ENCODE data around the gene TCERG1. TPM values are rescaled to one million over a fixed set of nuclear protein-coding genes. Genes with fewer than 3 reads are reported as not detected.

Gene TCERG1
- total RNA-seq, 1 donor from 2014 or later: 47.5 TPM

DNA sequence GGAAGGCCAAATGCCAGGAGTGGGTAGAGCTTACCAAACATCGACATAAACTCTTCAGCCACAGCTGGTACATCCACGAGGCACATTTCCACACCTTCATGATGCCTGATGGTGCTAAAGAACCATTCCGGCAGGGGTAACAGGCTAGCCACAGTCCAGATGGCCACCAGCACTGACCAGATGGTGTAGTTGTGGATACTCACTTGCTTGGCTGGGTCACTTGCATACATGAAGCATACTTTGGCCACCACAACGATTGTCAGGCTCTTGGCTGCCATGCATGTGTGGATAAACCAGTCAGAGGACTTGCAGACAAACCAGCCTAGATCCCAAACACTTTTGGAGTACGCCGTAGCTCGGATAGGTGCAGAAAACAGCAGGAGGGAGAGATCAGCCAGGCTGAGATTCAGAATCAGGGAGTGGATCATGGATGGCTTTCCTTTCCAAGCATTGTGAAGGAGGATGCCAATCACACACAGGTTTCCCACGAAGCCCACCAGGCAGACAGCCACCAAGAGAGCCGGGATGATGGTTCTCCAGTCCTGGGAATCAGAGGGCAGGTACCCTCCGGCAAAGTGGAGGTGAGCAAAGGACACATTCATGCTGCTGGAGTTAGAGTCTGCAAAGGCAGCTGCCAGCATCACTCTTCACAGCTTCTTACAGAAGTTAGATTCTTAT is 68.5 kb downstream of the TCERG1 start:
- Histone ChIP-seq H3K36me3 (ENCODE audit: control insufficient read depth in 3 of 3, insufficient read depth in 3 of 3, low read length in 3 of 3) (peaks cover 5 to 10% (median 7%) of the 10 kb centered on the region in 3 donors), H3K9ac (ENCODE audit: low read depth in 1 of 3, low read length in 3 of 3) (no peak overlapping the region), H3K4me1 (ENCODE audit: control insufficient read depth in 3 of 3, insufficient read depth in 3 of 3, low read length in 3 of 3) (no peaks in the 10 kb centered on the region), H3K9me3 (ENCODE audit: control insufficient read depth in 3 of 3, low read length in 3 of 3) (no peaks in the 10 kb centered on the region), H3K27me3 (ENCODE audit: control insufficient read depth in 3 of 3, insufficient read depth in 3 of 3, low read length in 3 of 3) (no peaks in the 10 kb centered on the region), H3K27ac (ENCODE audit: low read depth, low read length) (no peak overlapping the region), H3K4me3 (ENCODE audit: low read length in 3 of 3) (no peak overlapping the region)

DNA sequence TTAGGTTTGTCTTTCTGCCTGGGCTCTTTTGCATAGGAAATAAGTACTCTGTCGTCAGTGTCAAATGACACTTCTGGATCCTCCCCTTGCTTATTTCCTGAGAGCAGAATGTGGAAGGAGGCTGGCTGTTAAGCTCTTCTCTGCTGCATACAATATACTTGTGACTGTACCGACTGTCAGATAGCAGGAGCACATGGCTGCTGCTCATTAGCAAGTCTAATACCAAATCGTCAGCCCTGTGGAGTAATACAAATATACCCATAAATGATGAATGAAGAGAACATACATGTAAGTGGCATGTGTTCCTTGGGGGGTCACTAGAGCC is 69.0 kb downstream of the TCERG1 start, which contains the start of gene GPR151:
TSS of gene GPR151 (minus strand) at position 40 of the 325 bp plus-strand sequence. CDS start 77 bp downstream, outside the sequence.
- no peak within 1 kb of the TSS for H3K27ac ChIP-seq (ENCODE audit: low read depth, low read length)
- H3K9ac ChIP-seq (ENCODE audit: low read depth in 1 of 3, low read length in 3 of 3): no peak within 1 kb of the TSS
- no peak within 1 kb of the TSS for H3K4me3 ChIP-seq (ENCODE audit: low read length in 3 of 3)
- no peaks in the 10 kb centered on the region for H3K27me3 ChIP-seq (ENCODE audit: control insufficient read depth in 3 of 3, insufficient read depth in 3 of 3, low read length in 3 of 3)
- peaks cover 2 to 5% (median 5%) of the 10 kb centered on the region in 3 donors for H3K36me3 ChIP-seq (ENCODE audit: control insufficient read depth in 3 of 3, insufficient read depth in 3 of 3, low read length in 3 of 3)
- H3K4me1 ChIP-seq (ENCODE audit: control insufficient read depth in 3 of 3, insufficient read depth in 3 of 3, low read length in 3 of 3): no peaks in the 10 kb centered on the region
- no peaks in the 10 kb centered on the region for H3K9me3 ChIP-seq (ENCODE audit: control insufficient read depth in 3 of 3, low read length in 3 of 3)

DNA sequence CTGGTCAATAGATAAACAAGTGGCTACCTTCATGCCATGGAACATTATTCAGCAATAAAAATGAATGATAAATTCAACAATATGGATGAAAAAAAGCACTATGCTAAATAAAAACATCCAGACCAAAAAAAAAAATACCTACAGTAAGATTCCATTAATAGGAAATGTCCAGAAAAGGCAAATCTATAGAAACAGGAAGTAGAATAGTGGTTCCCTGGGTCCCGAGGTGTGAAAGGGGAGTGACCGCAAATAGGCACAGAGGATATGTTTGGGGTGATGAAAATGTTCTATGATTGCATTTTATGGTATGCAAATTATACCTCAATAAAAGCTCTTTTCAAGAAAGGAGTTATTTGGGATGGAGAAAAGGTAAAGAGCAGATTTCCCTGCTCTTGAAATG is 72.4 kb downstream of the TCERG1 start:
- H3K9me3 ChIP-seq (ENCODE audit: control insufficient read depth in 3 of 3, low read length in 3 of 3): no peaks in the 10 kb centered on the region
- no peak overlapping the region for H3K27ac ChIP-seq (ENCODE audit: low read depth, low read length)
- no peak overlapping the region for H3K9ac ChIP-seq (ENCODE audit: low read depth in 1 of 3, low read length in 3 of 3)
- H3K4me1 ChIP-seq (ENCODE audit: control insufficient read depth in 3 of 3, insufficient read depth in 3 of 3, low read length in 3 of 3): no peaks in the 10 kb centered on the region
- no peaks in the 10 kb centered on the region for H3K36me3 ChIP-seq (ENCODE audit: control insufficient read depth in 3 of 3, insufficient read depth in 3 of 3, low read length in 3 of 3)
- H3K4me3 ChIP-seq (ENCODE audit: low read length in 3 of 3): no peak overlapping the region
- no peaks in the 10 kb centered on the region for H3K27me3 ChIP-seq (ENCODE audit: control insufficient read depth in 3 of 3, insufficient read depth in 3 of 3, low read length in 3 of 3)

DNA sequence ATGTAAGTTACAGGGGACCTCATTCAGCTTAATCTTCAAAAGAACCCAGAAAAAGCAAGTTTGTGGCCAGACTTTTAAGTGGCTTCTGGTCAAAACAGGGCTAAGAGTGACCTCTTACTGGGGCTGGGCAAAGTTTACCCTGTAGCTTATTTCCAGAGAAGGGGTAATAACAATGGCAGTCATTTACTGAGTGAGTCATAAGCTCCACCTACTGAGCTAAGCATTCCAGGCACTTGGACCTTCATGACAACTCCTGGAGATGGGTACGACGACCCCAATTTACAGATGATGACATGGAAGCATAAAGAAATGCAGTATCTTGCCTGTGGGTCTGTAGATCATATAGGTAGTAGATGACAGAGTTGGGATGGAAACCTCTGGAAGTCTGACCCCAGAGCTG is 73.6 kb downstream of the TCERG1 start:
- Histone ChIP-seq H3K36me3 (ENCODE audit: control insufficient read depth in 3 of 3, insufficient read depth in 3 of 3, low read length in 3 of 3) (no peaks in the 10 kb centered on the region), H3K27me3 (ENCODE audit: control insufficient read depth in 3 of 3, insufficient read depth in 3 of 3, low read length in 3 of 3) (no peaks in the 10 kb centered on the region), H3K4me1 (ENCODE audit: control insufficient read depth in 3 of 3, insufficient read depth in 3 of 3, low read length in 3 of 3) (no peaks in the 10 kb centered on the region)

DNA sequence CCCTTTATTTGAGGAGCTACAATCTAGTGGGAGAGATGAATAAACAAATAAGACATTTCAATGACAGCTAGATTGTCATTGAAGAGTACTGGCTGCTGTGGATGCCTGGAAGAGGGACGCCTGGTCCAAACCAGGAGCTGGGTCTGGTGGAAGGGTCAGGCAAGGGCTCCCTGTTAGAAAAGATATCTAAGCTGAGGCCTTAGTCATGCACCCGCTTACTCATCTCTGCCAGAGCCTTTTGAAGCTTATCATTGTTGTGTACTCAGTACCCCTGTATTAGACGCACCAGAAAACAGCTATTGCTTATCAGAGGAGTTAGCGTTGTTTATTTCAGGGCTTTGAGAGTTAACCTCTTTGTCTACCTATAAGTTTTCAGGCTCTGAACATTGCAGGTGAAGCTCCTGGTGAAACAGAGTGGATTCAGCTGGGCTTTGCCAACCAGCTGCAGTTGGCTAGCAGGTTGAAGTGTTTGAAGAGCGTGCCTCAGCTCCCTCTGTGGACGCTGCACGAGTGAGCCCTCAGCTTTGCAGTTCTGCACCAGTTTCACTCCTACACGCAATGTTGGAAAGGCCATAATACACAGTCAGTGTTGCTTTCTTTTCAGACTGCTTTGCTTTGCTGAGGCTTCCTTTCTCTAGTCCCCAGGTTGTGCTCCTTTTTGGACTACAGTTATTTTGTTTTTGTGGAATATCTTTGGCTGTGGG is 74.4 kb downstream of the TCERG1 start:
- no peaks in the 10 kb centered on the region for H3K9me3 ChIP-seq (ENCODE audit: control insufficient read depth in 3 of 3, low read length in 3 of 3)
- no peak overlapping the region for H3K27ac ChIP-seq (ENCODE audit: low read depth, low read length)
- no peaks in the 10 kb centered on the region for H3K27me3 ChIP-seq (ENCODE audit: control insufficient read depth in 3 of 3, insufficient read depth in 3 of 3, low read length in 3 of 3)
- H3K36me3 ChIP-seq (ENCODE audit: control insufficient read depth in 3 of 3, insufficient read depth in 3 of 3, low read length in 3 of 3): no peaks in the 10 kb centered on the region
- H3K9ac ChIP-seq (ENCODE audit: low read depth in 1 of 3, low read length in 3 of 3): no peak overlapping the region
- no peaks in the 10 kb centered on the region for H3K4me1 ChIP-seq (ENCODE audit: control insufficient read depth in 3 of 3, insufficient read depth in 3 of 3, low read length in 3 of 3)
- H3K4me3 ChIP-seq (ENCODE audit: low read length in 3 of 3): no peak overlapping the region

More for the DNA sequence above, 73.6 kb downstream of the TCERG1 start:
- Histone ChIP-seq H3K4me3 (ENCODE audit: low read length in 3 of 3) (no peak overlapping the region), H3K9me3 (ENCODE audit: control insufficient read depth in 3 of 3, low read length in 3 of 3) (no peaks in the 10 kb centered on the region), H3K9ac (ENCODE audit: low read depth in 1 of 3, low read length in 3 of 3) (no peak overlapping the region), H3K27ac (ENCODE audit: low read depth, low read length) (no peak overlapping the region)

DNA sequence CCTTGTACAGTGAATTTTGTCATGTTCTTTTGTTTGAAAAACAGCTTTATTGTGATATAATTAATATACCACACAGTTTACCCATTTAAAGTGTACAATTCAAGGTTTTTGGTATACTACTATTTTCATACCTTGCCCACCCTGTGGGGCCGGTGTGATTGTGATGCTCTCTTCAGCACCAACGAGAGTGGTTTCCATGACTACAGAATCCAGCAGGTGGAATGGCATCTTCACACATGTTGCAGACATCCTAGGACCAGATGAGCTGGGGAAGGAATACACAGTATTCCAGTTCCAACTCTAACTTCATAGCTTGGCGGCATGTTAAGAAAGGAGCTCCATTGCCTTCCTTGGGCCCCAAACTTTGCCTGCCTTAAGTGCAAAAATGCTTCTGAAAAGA is 76.6 kb downstream of the TCERG1 start:
- Histone ChIP-seq H3K4me3 (ENCODE audit: low read length in 3 of 3) (no peak overlapping the region), H3K9ac (ENCODE audit: low read depth in 1 of 3, low read length in 3 of 3) (no peak overlapping the region), H3K9me3 (ENCODE audit: control insufficient read depth in 3 of 3, low read length in 3 of 3) (no peaks in the 10 kb centered on the region), H3K27me3 (ENCODE audit: control insufficient read depth in 3 of 3, insufficient read depth in 3 of 3, low read length in 3 of 3) (no peaks in the 10 kb centered on the region), H3K4me1 (ENCODE audit: control insufficient read depth in 3 of 3, insufficient read depth in 3 of 3, low read length in 3 of 3) (no peaks in the 10 kb centered on the region), H3K36me3 (ENCODE audit: control insufficient read depth in 3 of 3, insufficient read depth in 3 of 3, low read length in 3 of 3) (no peaks in the 10 kb centered on the region), H3K27ac (ENCODE audit: low read depth, low read length) (no peak overlapping the region)

DNA sequence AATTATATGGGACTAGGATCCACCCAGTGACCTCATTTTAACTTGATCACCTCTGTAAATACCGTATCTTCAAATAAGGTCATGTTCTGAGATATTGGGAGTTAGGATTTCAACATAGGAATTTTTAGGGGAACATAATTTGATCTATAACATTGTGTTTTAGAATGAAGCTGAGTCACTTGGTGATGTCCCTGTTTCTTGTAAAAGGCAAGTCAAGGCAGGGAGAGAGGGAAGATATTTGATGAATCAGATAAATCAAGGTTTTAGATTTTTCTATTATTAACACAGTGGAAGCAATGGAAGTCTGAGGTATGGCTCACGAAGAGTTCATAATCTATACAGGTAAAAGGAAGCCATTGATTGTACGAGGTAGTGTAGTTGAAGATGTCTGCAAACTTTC is 80.7 kb downstream of the TCERG1 start:
- Histone ChIP-seq H3K27ac (ENCODE audit: low read depth, low read length) (no peak overlapping the region), H3K9ac (ENCODE audit: low read depth in 1 of 3, low read length in 3 of 3) (no peak overlapping the region), H3K36me3 (ENCODE audit: control insufficient read depth in 3 of 3, insufficient read depth in 3 of 3, low read length in 3 of 3) (no peaks in the 10 kb centered on the region), H3K4me1 (ENCODE audit: control insufficient read depth in 3 of 3, insufficient read depth in 3 of 3, low read length in 3 of 3) (no peaks in the 10 kb centered on the region), H3K4me3 (ENCODE audit: low read length in 3 of 3) (no peak overlapping the region), H3K9me3 (ENCODE audit: control insufficient read depth in 3 of 3, low read length in 3 of 3) (no peaks in the 10 kb centered on the region), H3K27me3 (ENCODE audit: control insufficient read depth in 3 of 3, insufficient read depth in 3 of 3, low read length in 3 of 3) (no peaks in the 10 kb centered on the region)

DNA sequence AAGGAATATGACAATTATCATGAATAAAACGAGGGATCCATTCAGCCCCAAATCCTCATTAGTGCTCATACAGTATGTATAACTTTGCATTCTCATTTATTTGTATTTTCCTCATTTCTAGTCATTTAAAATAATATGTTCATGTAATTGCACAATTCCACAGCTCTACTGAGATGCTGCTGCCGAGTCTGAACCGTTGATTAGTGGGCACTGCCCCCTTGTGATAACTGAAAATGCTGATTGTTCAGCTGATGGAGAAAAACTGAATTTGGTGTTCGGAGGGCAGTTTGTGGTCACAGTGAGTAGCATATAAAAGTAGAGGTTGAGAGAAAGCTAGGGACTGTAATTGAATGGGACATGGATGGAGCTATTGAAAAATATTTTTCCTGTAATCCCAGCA is 81.1 kb downstream of the TCERG1 start:
- Histone ChIP-seq H3K4me3 (ENCODE audit: low read length in 3 of 3) (no peak overlapping the region), H3K9me3 (ENCODE audit: control insufficient read depth in 3 of 3, low read length in 3 of 3) (no peaks in the 10 kb centered on the region), H3K27me3 (ENCODE audit: control insufficient read depth in 3 of 3, insufficient read depth in 3 of 3, low read length in 3 of 3) (no peaks in the 10 kb centered on the region), H3K27ac (ENCODE audit: low read depth, low read length) (no peak overlapping the region), H3K36me3 (ENCODE audit: control insufficient read depth in 3 of 3, insufficient read depth in 3 of 3, low read length in 3 of 3) (no peaks in the 10 kb centered on the region), H3K4me1 (ENCODE audit: control insufficient read depth in 3 of 3, insufficient read depth in 3 of 3, low read length in 3 of 3) (no peaks in the 10 kb centered on the region), H3K9ac (ENCODE audit: low read depth in 1 of 3, low read length in 3 of 3) (no peak overlapping the region)

DNA sequence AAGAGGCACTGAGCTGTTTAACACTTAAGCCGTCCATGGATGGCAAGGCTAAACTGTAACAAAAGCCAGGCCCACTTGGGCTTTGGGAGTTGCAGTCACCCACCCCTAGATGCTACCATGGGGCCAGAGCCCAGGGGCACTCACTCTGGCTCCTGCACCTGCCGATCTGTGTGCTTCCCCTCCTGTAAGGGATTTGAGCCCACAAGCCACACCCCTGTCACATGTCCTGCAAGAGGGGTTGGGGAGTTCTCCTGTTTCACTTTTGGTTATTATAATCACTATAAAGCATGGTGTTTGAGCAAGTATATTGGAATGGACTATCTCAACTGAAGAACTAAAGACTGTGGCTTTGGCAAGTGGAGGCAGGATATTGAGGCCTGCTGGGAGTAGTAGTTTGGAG is 82.9 kb downstream of the TCERG1 start:
- no peak overlapping the region for H3K4me3 ChIP-seq (ENCODE audit: low read length in 3 of 3)

DNA sequence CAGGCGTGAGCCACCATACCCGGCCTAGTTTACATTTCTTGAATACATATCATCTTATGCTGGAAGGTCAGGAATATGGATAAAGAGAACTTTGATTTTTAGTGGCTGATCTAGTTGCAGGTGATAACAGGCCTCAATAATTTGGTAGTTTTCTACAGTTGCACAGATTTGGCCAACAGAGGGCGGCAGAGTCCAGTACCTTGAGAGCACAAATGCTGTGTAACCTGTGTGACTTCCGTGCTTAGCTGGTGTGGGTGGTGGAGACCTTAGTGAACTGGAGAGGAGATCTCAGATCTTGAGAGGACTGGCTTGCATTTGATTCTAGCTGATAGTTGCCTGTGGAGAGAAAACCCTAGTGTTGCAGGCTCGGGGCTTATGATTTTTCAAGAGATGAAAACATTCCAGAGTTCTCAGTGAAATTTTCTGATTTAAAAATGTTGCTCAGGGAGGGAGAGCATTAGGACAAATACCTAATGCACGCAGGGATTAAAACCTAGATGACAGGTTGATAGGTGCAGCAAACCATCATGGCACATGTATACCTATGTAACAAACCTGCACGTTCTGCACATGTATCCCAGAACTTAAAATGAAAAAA is 86.2 kb downstream of the TCERG1 start:
- Histone ChIP-seq H3K27ac (ENCODE audit: low read depth, low read length) (no peak overlapping the region), H3K9ac (ENCODE audit: low read depth in 1 of 3, low read length in 3 of 3) (no peak overlapping the region), H3K36me3 (ENCODE audit: control insufficient read depth in 3 of 3, insufficient read depth in 3 of 3, low read length in 3 of 3) (no peaks in the 10 kb centered on the region), H3K27me3 (ENCODE audit: control insufficient read depth in 3 of 3, insufficient read depth in 3 of 3, low read length in 3 of 3) (no peaks in the 10 kb centered on the region), H3K4me3 (ENCODE audit: low read length in 3 of 3) (no peak overlapping the region), H3K4me1 (ENCODE audit: control insufficient read depth in 3 of 3, insufficient read depth in 3 of 3, low read length in 3 of 3) (no peaks in the 10 kb centered on the region), H3K9me3 (ENCODE audit: control insufficient read depth in 3 of 3, low read length in 3 of 3) (no peaks in the 10 kb centered on the region)

More for the DNA sequence above, 82.9 kb downstream of the TCERG1 start:
- Histone ChIP-seq H3K27ac (ENCODE audit: low read depth, low read length) (no peak overlapping the region), H3K36me3 (ENCODE audit: control insufficient read depth in 3 of 3, insufficient read depth in 3 of 3, low read length in 3 of 3) (no peaks in the 10 kb centered on the region), H3K9ac (ENCODE audit: low read depth in 1 of 3, low read length in 3 of 3) (no peak overlapping the region), H3K4me1 (ENCODE audit: control insufficient read depth in 3 of 3, insufficient read depth in 3 of 3, low read length in 3 of 3) (no peaks in the 10 kb centered on the region), H3K27me3 (ENCODE audit: control insufficient read depth in 3 of 3, insufficient read depth in 3 of 3, low read length in 3 of 3) (no peaks in the 10 kb centered on the region), H3K9me3 (ENCODE audit: control insufficient read depth in 3 of 3, low read length in 3 of 3) (no peaks in the 10 kb centered on the region)
